Type B pancreatic cell (in vitro differentiated cells): Measurements from ENCODE around the gene RAD51B. TPM values are rescaled to one million over a fixed set of nuclear protein-coding genes. Genes with fewer than 3 reads are reported as not detected.

Experiments
- DNase-seq: peaks from one replicate; pipeline ENCODE4 v3.0.0; 2021; ENCODE audit warnings: mixed read lengths; ENCODE audit not compliant: unreplicated experiment; ENCODE audit errors: extremely low spot score
- H3K27ac Mint-ChIP-seq: 2 replicates; pipeline ENCODE4 v1.8.0; 2021; ENCODE audit warnings: mild to moderate bottlenecking, mixed read lengths
- H3K27me3 Mint-ChIP-seq: 2 replicates; pipeline ENCODE4 v1.8.0; 2021; ENCODE audit warnings: mixed read lengths
- H3K36me3 Mint-ChIP-seq: 2 replicates; pipeline ENCODE4 v1.8.0; 2021; ENCODE audit warnings: mixed read lengths
- H3K4me1 Mint-ChIP-seq: one replicate; pipeline ENCODE4 v1.8.0; 2021; ENCODE audit warnings: mixed read lengths; ENCODE audit not compliant: unreplicated experiment
- H3K4me3 Mint-ChIP-seq: 2 replicates; pipeline ENCODE4 v1.8.0; 2021; ENCODE audit warnings: mild to moderate bottlenecking, mixed read lengths
- H3K9me3 Mint-ChIP-seq: 2 replicates; pipeline ENCODE4 v1.8.0; 2021; ENCODE audit warnings: mixed read lengths
- CTCF ChIP-seq: fragments of 200-600 bp; sonication (generic); conservative IDR thresholded peaks from 2 replicates; pipeline ENCODE4 v1.5.0; 2021; ENCODE audit warnings: antibody characterized with exemption, mild to moderate bottlenecking
- total RNA-seq: library from RNA; stranded (reverse); gene quantifications from 2 replicates; pipeline ENCODE4 v1.2.1, GENCODE V29; 2021; ENCODE audit warnings: low replicate concordance

RAD51B gene
- total RNA-seq, 1 donor from 2014 or later, result 27.3 TPM

GRCh38 chr14:68195126-68195525 is 375.5 kb downstream of the RAD51B start:
- H3K4me3 Mint-ChIP-seq, result no peak overlapping the region
- H3K4me1 Mint-ChIP-seq, result peaks cover 54% of the 10 kb centered on the region
- H3K27me3 Mint-ChIP-seq, result no peaks in the 10 kb centered on the region
- DNase-seq, result no peak
- H3K27ac Mint-ChIP-seq, result peak overlapping the region; percentile 50
- H3K9me3 Mint-ChIP-seq, result no peaks in the 10 kb centered on the region
- H3K36me3 Mint-ChIP-seq, result no peaks in the 10 kb centered on the region
- TF ChIP-seq CTCF, result no peak

GRCh38 chr14:68198713-68199495 is 379.3 kb downstream of the RAD51B start:
- peaks cover under 1% of the 10 kb centered on the region for H3K36me3 Mint-ChIP-seq
- no peaks in the 10 kb centered on the region for H3K27me3 Mint-ChIP-seq
- H3K9me3 Mint-ChIP-seq, result no peaks in the 10 kb centered on the region
- H3K4me1 Mint-ChIP-seq, result peaks cover 34% of the 10 kb centered on the region
- H3K27ac Mint-ChIP-seq, result peak overlapping the region; percentile 32
- no peak for DNase-seq
- no peak for TF ChIP-seq CTCF
- peak overlapping the region; percentile 1 for H3K4me3 Mint-ChIP-seq

GRCh38 chr14:68199554-68200151 is 380.1 kb downstream of the RAD51B start:
- H3K27me3 Mint-ChIP-seq, result no peaks in the 10 kb centered on the region
- H3K36me3 Mint-ChIP-seq, result peaks cover 5% of the 10 kb centered on the region

DNA sequence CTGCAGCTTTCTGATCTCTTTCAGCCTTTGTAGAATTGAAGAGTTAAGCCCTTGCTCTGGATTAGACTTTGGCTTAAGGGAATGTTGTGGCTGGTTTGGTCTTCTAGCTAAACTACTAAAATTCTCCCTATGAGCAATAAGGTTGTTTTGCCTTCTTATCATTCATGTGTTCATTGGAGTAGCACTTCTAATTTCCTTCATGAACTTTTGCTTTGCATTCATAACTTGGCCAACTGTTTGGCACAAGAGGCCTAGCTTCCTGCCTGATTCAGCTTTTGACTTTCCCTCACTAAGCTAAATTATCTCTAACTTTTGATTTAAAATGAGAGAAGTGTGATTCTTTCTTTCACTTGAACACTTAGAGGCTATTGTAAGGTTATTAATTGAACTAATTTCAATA is 384.3 kb downstream of the RAD51B start:
- Mint-ChIP-seq H3K9me3 (peaks cover 5% of the 10 kb centered on the region), H3K27ac (no peak overlapping the region), H3K27me3 (no peaks in the 10 kb centered on the region), H3K4me1 (peaks cover 16% of the 10 kb centered on the region), H3K36me3 (peaks cover 7% of the 10 kb centered on the region), H3K4me3 (no peak overlapping the region)
- TF ChIP-seq CTCF, result no peak
- DNase-seq, result no peak

More at GRCh38 chr14:68199554-68200151, 380.1 kb downstream of the RAD51B start:
- TF ChIP-seq CTCF, result no peak
- peak overlapping the region; percentile 32 for H3K27ac Mint-ChIP-seq
- H3K4me3 Mint-ChIP-seq, result peak overlapping the region; percentile 37
- no peaks in the 10 kb centered on the region for H3K9me3 Mint-ChIP-seq
- H3K4me1 Mint-ChIP-seq, result peaks cover 27% of the 10 kb centered on the region
- DNase-seq, result no peak

DNA sequence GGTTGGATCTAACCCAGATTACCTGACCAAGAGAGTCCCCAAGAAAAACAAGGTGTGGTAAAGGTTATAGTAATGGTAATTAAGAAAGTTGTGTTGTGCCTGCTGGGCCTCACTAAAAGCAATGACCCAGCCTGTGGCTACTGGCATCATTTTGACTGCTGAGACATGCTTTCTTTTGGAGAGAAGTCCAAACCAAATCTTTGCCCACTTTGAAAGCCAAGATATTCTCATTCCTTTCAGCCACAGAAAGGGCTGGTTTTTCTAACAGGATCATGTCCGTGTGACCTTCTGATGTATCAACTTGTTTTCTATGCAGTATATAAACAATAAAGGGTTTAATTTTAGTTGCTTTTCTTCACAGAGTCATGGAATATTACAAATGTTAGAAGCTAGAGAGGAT is 388.6 kb downstream of the RAD51B start:
- no peaks in the 10 kb centered on the region for H3K27me3 Mint-ChIP-seq
- no peak for TF ChIP-seq CTCF
- no peak for DNase-seq
- H3K4me3 Mint-ChIP-seq, result no peak overlapping the region
- H3K36me3 Mint-ChIP-seq, result peaks cover 22% of the 10 kb centered on the region
- no peak overlapping the region for H3K27ac Mint-ChIP-seq
- H3K4me1 Mint-ChIP-seq, result peaks cover 20% of the 10 kb centered on the region
- peaks cover 17% of the 10 kb centered on the region for H3K9me3 Mint-ChIP-seq
